Measurements from ENCODE around the gene TRAM2.

Gene TRAM2

DNA sequence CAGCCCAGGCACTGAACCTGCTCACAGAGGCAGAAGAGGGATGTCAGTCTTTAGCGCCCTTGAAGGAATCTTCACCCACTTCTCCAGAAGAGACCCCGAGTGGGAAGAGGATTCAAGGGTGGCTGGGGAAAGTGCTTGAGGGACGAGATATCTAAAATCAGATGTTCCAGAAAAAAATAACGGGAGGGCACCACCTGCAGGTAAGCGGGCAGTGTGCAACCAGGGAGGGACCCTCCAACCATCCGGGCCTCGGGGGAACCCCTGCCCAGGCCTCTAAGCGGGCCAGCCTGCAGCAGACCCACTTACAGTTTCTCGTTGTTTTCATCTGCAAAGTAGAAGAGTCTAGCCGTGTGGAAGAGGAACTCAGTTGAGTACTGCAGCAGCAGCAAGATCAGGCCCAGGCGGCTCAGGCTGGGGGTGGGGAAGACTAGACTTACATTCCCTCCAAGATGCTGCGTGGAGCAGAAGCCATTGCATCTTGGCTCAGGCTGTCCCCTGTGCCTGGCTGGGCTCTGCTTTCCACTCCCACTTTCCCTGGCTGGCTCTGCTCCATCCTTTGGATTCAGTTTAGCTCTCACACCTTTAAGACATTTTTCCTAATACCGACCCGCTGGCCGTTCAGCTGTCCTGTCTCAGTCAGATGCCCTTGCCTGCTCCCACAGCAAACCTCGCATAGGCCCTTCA, 71.0 kb downstream of the TRAM2 start:
- DNase-seq, result no peak

DNA sequence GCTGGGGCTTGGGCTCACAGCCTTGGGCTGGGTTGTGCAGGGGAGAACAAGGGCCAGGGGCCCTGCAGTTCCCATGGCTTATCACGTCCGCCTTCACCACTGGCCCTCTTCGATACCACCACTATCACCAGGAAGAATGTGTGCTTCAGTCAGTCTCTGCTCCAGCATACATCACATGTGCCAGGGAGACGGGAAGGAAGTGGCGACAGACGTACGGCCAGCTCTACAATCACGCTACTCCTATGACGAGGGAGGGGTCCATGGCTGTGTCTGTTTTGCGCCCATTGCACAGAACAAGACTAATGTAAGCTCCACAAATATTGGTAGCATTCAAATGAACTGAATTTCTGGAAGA, 72.1 kb downstream of the TRAM2 start:
- no peak for DNase-seq

DNA sequence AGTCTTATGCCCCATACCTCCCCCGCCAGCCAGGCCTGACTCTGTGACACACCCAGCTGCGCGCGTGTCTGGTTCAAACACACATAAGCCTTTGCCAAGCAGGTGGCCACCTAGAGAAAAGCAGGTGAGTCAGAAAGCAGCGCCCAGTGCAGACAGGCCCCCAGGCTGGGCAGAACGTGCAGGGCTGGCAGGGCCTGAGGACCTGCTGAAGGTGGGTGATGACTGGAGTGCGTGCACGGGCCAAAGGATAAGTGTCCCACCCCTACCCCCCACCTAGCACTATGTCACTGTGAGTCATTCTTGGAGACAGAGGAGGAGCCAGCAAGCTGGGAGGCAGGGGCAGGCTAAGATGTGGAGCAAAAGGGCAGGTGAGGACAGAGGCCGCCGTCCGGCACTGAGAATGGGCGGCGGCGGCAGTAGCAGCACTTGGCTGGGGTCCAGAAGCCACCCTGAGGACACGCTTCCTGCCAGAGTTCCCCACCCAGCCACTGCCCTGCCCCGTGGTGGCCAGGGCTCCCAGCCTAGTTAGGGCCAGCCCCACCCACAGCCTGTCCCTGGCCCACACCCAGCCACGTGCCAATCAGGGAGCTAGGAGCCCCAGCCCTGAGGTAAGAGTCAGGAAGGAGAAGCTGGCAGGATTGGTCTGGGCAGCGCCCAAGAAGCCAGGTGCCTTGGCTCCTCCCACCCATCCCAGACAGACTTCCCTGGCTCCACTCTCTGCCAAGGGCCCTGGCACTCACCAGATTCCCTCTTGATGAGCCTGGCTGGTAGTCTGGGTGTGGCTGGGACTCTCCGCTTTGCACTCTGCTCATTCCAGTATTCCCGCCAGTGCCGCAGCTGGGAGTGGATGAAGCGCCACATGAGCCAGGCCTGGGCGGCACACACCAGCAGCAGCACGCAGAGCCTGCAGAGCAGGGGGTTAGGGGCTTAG, 72.7 kb downstream of the TRAM2 start:
- DNase-seq, result peak; percentile 59

DNA sequence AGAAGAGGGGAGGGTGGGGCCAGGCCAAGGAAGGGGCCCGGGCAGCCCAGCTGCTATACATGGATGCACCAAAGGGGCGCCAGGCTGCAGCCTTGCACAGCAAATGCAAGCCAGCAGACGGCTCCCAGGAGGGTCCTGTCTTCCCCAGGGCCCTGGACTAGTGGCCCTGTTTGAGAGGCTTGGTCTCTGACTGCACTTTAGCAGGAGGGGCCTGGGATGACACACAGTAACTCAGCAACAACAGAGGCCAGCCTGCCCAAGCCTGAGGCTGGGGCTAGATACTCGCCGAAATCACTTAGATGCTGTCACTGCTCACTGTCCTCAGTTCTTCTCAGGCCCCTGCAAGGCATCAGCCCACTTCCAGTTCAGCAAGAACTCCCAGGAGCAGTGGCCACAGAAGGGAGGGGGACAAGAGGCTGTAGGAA, 73.5 kb downstream of the TRAM2 start:
- no peak for DNase-seq

DNA sequence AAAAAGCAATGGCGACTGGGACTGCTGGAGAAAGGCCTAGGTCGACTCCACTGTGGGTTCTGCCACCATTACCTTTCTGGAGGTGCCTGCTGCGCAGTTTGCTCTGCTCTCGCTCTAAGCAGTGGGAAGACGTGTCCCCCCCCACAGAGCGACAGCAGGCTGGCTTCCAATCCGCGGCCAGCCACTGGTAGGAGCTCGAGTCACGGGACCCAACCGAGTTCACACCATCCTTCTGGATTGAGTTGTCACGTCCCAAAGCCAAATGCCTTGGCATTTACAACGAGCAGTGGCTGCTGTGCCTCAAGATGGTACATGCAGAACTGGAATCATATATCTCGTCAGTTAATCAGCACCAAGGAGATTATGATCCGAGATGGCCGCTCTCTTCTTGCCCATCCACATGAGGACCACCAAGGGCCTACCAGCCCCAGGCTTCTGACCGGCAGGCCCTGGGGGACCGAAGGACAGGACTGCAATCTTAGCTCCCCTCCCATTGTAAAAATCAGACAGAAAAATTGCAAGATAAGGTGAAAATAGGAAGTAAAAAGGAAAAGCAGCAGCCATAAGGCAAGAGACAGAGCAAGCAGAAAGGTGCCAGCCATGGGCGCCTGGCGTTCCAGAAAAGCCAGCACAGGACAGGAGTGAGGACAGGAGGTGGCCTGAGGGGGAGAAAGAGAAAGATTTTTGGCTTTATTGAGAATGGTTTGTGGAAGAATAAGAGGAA, 74.4 kb downstream of the TRAM2 start:
- no peak for DNase-seq

DNA sequence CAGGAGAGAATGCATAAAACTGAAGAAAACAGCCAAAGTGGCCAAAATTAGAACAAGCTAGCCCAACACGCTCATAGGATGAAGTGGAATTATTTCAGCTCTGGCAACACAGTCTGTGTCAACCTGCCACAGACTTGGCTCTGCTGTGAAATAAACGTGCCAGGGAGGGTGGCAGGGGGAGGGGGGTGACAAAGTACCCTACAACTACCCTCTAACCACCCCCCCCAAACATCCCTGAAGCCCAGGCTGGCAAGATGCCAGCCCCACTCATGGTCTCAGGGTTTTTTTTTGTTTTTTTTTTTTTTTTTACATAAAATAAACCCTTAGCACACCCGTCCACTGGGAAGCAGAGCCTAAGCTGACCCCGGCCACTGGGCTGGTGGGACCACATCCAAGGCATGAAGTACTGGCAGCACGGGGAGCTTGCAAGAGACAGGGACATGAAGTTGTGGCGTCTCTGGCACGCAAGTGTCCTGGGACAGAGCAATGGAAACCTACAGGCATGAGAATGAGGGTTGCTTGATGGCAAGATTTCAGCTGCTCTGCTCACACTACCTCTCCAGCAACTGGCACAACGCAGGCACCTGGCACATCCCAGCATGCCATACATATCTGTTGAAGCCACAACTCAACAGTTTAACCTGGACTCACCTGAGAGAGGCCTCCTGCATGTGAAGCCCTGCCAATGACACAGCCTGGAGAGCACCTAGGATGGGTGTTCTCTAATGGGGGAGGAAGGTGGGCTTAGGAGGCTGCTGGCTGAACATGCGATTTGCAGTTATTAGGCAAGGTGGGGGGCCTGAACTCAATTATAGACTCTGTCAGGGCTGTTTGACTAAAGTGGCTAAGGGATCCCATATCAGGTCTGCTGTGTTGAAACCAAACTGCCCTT, 76.4 kb downstream of the TRAM2 start:
- DNase-seq, result no peak

DNA sequence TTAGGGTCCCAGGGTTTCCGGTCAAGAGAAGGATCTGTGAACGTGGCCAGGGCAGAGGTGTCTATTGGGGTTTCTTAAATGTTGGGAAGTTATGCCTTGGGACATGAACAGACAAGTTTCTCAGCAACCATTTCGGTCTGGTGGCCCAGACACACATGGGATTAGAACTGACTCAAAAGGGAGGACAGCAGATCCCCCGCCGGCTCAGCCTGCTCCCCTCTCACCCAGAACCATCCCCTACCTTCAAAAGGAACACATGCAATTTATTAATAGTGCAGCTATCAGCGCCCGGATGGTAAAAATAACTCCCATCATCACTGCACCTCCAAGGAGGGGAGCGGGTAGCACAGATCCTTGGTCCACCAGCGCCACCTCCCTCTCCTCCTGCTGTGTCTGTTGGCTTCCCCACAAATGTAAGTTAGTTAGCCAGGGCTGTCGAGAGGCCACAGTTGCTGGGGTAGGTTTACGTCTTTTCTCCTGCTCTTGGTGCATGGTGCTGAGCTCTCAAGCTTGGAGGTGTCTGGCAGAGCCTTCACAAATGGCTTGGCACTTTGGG, 77.1 kb downstream of the TRAM2 start:
- DNase-seq, result no peak

DNA sequence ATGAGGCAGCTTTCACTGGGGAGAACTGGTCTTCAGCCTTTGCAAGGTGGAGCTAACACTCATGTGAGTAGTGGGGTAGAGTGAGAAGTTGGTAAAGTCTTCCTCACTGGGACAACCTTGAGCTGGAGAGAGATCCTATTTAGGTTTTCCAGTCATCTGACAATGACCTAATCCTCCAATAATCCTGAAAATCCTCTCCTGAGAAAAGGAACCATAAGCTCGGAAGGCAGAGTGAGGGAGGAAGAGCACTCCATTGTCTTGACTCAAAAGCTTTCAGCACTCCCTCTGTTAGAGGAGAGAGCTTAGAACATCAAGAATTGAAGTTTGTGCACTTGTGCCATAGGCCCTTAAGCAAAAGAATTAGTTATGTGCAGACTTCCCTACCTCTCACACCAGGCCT, 77.8 kb downstream of the TRAM2 start:
- no peak for DNase-seq

DNA sequence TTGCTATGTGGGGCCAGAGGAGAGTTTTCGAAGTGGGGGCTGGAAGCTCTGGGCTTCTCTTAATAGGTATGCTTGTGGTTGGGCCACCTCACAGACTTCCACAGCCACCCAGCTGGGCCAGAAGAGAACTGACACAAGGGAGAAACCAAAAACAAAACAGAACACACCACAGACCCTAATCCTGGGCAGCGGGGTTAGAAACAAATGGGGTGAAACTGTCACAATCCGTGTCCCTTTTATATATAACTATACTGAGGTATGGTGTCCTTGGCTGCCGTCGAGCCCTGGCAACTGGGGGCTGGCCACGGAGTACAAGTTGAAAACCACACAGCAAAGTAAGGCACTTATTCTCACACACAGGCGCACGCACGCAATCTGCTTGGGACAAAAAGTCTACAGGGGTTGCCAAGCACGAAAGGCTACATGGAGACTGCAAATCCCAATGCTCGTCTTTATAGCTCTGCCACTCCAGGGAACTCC, 78.3 kb downstream of the TRAM2 start:
- no peak for DNase-seq

DNA sequence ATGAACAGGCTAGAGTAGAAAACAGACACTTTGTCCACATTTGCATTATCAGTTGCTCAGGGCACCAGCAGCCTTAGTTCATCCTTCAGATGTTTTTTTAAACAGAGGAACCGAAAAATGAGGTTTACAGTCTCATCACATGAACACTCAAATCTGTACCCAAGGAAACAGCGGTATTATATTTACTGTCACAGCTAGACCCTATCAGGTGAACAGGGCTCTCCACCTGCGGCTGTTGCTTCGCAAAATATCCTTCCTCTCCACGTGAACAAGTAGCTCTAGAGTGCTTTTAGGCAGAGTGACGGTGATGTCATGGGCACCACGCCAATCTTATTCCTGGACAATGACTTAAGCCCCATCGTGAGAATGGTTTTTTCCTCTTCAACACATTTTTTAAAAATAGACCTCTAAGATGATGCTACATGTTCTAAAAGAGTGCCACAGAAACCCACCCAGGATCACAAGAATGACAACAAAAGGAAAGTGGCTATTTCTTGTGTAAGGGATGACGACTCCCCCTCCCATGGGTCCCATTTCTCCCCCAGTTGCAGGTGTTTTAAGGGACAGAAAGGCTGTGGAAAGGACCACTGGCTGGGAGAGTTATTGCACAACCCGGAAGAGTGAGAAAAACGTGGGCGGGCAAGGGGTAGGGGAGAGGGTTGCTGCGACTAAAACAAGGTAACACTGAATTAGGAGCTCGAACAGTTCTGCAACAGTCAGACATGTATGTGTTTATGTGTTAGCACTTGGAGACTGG, 79.0 kb downstream of the TRAM2 start:
- DNase-seq, result no peak

DNA sequence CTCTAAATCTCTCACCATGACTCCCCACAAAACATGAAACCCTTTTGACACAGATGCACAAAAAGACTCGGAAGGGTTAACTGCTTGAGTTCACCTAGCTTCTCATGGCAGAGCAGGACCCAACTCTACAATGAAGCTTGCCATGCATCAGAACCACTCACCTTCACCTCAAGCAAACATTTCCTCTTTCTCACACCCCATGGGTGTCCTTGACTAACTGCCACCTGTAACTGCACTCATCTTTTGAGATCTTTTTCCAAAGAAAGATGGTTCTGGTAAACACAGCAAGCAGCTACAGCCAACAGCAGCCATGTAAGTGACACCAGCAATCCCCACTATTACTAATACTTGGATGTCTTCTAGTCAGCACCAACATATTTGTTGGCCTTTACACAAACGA, 80.2 kb downstream of the TRAM2 start:
- DNase-seq, result no peak

DNA sequence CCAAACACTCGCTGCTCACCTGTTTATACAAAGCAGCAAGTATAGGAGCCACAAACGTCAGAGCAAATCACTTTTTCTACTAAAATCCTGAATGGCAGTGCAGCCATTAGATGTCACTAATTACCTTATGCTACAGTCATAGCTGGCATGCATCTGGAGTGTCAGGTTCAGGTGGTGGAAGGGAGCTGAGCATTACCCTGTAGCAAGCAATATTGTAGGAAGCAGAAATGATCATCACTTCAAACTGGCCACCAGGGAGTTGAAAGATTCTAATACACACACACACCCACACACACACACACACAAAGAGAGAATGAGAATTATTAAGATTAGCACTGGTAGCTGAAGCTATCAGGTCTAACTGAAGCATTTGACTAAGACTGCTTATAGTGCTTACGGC, 80.9 kb downstream of the TRAM2 start:
- no peak for DNase-seq

DNA sequence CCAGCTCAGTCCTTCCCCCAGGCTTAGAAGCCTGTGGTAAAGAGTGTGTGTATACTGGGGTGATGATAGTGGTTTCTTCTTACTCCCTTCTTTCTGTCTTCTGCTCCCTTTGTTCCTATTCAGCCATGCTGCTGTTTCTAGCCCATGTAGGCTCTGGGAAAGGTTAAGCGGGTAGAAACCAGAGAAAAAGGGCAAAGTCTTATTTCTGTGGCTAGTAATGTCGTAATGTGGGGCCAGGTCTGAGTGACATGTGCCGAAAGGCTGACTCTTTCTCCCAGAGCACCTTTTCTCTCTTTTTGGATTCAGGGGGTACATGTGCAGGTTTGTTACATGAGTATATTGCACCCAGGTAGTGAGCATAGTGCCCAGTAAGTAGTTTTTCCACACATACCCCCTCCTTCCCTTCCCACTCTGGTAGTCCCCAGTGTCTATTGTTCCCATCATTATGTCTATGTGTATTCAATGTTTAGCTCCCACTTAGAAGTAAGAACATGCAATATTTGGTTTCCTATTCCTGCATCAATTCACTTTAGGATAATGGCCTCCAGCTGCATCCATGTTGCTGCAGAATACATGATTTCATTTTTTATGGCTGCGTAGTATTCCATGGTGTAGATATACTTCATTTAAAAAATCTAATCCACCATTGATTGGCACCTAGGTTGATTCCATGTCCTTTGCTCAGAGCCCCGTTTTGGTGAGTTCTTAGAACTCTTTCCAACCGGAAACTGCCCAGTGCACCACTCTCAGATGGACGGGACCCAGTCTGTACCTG, 82.4 kb downstream of the TRAM2 start:
- DNase-seq, result no peak

DNA sequence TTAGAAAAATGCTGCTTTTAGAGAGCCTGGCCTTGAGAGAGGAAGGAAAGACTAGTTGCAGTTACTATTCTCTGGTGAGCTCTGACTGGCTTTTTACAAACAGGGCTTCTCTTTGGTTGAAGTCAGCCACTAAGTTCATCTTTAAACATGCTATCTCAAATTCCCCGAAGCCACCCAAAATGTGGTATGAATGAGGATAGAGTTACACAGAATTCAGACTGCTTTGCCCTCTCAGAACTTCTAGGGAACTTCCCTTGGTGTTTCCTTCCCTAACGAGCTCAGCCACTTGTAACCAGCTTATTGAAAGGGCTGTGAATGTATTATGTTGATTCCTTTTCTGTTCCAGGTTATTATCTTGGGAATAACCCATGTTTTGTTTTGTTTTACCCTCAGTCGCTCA, 83.2 kb downstream of the TRAM2 start:
- peak; percentile 28 for DNase-seq

DNA sequence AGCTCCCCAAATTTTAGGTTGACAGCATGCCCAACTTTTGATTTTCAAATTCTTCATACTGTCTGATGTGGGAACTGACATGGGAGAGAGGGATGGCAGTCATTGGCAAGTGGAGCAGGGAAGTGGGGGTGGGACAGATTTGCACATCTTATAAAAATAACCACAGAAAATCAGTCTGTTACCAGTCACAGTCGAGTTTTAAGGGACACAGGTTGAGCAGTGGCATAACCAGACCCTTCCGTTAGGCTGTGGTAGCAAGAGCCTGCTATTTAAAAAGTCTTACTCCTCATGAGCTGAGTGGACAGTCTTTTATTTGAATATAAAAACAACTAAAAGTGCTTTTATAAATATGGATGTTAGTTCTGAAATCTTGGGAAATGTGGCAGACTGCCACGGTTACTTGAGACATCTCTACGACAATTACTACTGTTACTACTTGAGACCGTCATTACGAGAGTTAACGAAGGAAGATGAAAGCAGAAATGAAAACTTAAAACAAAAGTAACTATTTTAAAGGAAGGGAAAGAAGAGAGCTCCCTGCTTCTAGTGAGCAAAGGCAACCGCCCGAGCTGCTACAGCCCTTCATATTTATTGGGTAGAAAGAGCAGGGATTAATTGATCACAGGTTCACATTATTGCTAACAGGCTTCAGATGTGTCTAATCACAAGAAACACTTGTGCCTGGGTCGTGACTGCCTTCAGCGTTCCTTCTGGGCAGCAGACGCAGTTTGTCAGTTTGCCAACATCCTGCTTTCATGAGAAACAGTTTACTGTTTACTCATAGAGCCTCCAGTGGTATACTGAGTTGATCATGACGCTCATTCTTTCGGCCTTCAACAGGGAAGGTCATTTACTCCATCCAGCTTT, 85.4 kb downstream of the TRAM2 start:
- DNase-seq, result peak; percentile 78

DNA sequence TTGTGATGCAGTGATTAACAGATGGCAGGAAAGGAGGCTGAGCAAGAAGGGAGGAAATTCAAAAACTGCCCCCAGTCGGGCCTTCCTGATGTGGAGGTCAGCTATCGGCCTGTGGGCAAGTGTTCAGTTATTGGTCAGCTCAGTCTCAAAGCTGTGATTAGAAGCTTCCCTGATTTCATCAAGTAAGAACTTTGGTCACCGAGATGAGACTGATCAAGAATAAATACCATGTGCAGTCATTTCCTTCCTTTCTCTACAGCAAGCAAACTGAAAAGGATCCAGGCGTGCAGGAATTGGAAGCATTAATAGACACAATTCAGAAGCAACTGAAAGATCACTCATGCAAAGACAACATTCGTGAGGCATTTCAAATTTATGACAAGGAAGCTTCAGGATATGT, 87.0 kb downstream of the TRAM2 start:
- peak; percentile 25 for DNase-seq

DNA sequence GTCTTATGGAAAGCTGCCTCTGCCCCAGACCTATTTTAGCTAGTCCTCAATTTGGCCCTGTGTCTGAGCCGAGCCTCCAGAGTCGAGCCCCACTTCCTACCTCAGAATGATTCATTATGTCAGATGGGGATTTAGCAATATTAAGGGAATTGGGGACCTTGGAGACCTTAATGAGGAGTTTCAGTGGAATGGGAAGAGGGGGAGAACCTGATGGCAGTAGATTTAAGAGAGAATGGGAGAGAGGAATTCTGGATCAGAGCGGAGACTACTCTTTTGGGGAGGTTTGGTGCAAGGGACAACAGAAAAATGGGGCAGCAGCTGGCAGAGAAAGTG, 93.2 kb downstream of the TRAM2 start:
- DNase-seq, result no peak

DNA sequence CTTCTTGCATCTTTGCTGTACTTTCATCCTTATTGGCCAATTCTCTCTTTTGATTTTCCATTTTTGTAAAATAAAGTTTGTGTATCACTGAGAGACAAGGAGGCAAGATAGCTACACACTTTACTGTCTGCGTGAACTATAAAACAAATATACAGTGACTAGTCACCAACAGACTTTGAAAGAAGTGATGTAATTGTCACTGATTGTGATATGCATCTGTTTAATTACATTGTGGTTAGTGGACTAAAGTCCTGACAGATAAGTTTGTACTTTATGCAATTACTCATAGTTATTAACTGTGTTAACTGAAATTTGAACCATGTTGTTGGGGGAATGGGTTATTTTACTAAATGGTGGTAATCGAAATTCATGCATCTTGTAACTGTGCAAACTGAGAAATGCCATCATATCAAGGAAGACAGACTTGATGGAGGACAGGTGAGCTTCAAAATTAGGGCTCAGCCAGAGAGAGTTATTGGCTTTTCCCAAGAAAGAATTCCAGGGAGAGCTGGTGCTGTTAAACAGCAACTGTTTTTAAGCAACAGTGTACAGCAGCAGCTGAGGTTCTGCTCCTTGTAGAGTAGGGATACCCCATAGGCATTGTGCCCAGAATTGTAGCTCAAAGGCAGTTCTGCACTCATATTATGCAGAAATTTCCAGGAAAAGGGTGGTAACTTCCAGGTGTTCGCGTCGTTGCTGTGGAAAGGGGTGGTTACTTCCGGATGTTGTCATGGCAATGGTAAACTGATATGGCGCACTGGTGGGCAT, 93.8 kb downstream of the TRAM2 start:
- DNase-seq, result no peak

DNA sequence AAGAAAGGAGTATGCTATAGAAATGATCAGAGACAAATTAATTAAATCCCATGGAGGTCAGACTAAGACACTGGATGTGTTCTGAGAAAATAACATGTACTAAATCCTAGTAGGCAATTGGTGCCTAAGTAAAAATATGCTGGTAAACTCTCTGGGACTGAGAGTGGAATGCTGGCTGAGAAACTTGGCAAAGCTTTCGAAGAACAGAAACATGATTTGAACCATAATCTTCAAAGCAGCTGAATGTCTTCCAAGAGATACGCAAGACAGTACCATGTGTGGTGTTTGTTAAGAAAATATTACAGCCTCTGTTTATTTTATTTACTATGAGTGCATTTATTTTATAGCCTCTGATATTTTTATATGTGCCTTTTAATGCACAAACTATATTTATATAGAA, 101.6 kb downstream of the TRAM2 start:
- DNase-seq, result no peak

All from suppressor macrophage treated with lipopolysaccharide for 4 hours (primary cell).